Measurements from ENCODE around the gene AP2A1. TPM values are rescaled to one million over a fixed set of nuclear protein-coding genes. Genes with fewer than 3 reads are reported as not detected.

AP2A1 gene
- total and polyA plus RNA-seq, 4 donors, result 20.1 to 123 (median 57.5) TPM

DNA sequence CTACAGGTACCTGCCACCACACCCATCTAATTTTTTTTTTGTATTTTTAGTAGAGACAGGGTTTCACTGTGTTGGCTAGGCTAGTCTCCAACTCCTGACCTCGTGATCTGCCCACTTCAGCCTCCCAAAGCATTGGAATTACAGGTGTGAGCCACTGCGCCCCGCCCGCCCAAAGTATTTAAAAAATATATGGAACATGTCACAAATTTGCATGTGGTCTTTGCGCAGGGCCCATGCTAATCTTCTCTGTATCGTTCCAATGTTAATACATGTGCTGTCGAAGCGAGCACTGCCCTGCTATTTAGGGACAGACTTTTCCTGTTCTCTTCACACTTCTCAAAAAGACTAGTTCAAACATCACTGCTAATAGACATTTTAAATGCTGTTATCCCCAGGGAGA lies 2.5 kb upstream of the AP2A1 start:
- Histone ChIP-seq H3K36me3 (ENCODE audit: control insufficient read depth in 4 of 4, insufficient read depth in 3 of 4, low read depth in 1 of 4, low read length in 3 of 4) (no peaks in the 10 kb centered on the region), H3K4me3 (ENCODE audit: low read depth in 1 of 3, low read length in 3 of 3) (no peak overlapping the region), H3K27me3 (ENCODE audit: control insufficient read depth in 4 of 4, insufficient read depth in 4 of 4, low read length in 3 of 4) (no peaks in the 10 kb centered on the region), H3K9me3 (ENCODE audit: control insufficient read depth in 4 of 4, low read length in 3 of 4) (no peaks in the 10 kb centered on the region), H3K4me1 (ENCODE audit: control insufficient read depth in 4 of 4, insufficient read depth in 4 of 4, low read length in 3 of 4) (peaks cover 2 to 24% (median 18%) of the 10 kb centered on the region in 4 donors), H3K27ac (ENCODE audit: low read depth in 1 of 2, low read length in 2 of 2) (no peak overlapping the region), H3K9ac (ENCODE audit: low read depth in 1 of 2, low read length in 2 of 2) (no peak overlapping the region)
- no peak for TF ChIP-seq SP1 (IDR thresholded peaks at IDR 0.05)
- TF ChIP-seq RAD21 (IDR thresholded peaks at IDR 0.05), result no peak
- TF ChIP-seq ZBTB33 (IDR thresholded peaks at IDR 0.05), result no peak
- TF ChIP-seq HNF4A (conservative IDR thresholded peaks at IDR 0.05), result no peak
- TF ChIP-seq RXRA (IDR thresholded peaks at IDR 0.05), result no peak
- TF ChIP-seq REST (IDR thresholded peaks at IDR 0.05), result no peak
- no peak for TF ChIP-seq TAF1 (conservative IDR thresholded peaks at IDR 0.05)
- TF ChIP-seq NR2F2 (IDR thresholded peaks at IDR 0.05), result no peak
- no peak for TF ChIP-seq YY1 (IDR thresholded peaks at IDR 0.05)
- TF ChIP-seq HNF4G (IDR thresholded peaks at IDR 0.05), result no peak
- no peak for TF ChIP-seq ATF3 (IDR thresholded peaks at IDR 0.05)
- TF ChIP-seq GABPA (IDR thresholded peaks at IDR 0.05 in 1 of 2, conservative IDR thresholded peaks at IDR 0.05 in 1 of 2), result no peak
- TF ChIP-seq JUND (IDR thresholded peaks at IDR 0.05), result no peak
- TF ChIP-seq, protein P1, sequence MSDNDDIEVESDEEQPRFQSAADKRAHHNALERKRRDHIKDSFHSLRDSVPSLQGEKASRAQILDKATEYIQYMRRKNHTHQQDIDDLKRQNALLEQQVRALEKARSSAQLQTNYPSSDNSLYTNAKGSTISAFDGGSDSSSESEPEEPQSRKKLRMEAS (IDR thresholded peaks at IDR 0.05), result no peak
- no peak for TF ChIP-seq FOXA1 (IDR thresholded peaks at IDR 0.05)
- TF ChIP-seq FOXA2 (IDR thresholded peaks at IDR 0.05), result no peak
- TF ChIP-seq EGR1 (IDR thresholded peaks at IDR 0.05; ENCODE audit: low read depth in 2 of 2), result no peak
- no peak for DNase-seq (ENCODE audit: low spot score)
- WGBS, result 95% methylated on average over 8 of the region's 8 CpGs

DNA sequence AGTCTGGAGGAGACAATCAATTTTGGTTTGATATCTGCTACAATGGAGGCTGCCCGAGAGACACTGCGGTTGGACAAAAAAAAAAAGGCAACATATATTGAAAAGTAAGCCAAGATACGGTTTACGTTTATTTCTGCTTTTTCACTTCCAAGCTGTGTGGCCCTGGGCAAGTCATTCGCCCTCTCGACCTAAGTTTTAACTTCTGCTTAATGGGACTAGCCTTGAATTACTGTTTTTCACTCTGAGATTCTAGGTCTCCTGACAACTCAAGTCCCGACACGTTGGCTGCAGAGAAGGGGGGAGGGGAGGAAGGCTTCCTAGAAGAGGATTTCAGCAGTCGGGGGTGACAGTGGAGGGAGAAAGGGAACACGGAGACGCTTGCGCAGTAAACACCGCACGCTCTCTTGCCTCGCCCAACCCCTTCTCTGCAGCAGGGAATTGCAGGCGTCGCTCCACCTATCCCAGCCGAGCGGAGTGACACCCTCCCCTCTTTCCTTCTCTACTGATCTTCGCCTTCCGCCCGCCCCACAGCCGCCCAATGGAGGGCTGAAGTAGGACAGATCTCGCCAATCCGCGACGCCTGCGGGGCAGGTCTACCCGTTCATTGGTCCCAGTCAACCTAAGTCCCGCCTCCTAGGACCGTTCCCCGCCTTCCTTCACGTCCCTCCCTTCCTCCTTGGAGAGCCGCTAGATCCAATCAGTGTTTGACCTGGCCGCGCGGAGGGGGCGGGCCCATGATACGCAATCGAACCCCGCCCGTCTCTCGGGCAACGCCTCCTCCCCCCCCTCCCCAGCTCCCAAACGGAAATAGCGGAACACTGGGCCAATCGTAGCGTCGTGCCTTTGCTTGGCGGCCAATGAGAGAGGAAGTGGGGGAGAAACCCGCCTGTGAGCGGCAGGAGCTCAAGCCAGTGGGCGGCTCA lies 533 bp upstream of the AP2A1 start:
- H3K4me1 ChIP-seq (ENCODE audit: control insufficient read depth in 4 of 4, insufficient read depth in 4 of 4, low read length in 3 of 4), result peaks cover 2 to 24% (median 19%) of the 10 kb centered on the region in 4 donors
- WGBS, result under 1% methylated on average over 53 of the region's 53 CpGs
- peak; percentile 99 for DNase-seq (ENCODE audit: low spot score)
- peak overlapping the region; percentile 24 to 30 for H3K9ac ChIP-seq (ENCODE audit: low read depth in 1 of 2, low read length in 2 of 2)
- H3K36me3 ChIP-seq (ENCODE audit: control insufficient read depth in 4 of 4, insufficient read depth in 3 of 4, low read depth in 1 of 4, low read length in 3 of 4), result no peaks in the 10 kb centered on the region
- peak overlapping the region; percentile 94 to 96 for H3K27ac ChIP-seq (ENCODE audit: low read depth in 1 of 2, low read length in 2 of 2)
- peak overlapping the region; percentile 27 to 88 (median 37) for H3K4me3 ChIP-seq (ENCODE audit: low read depth in 1 of 3, low read length in 3 of 3)
- H3K9me3 ChIP-seq (ENCODE audit: control insufficient read depth in 4 of 4, low read length in 3 of 4), result no peaks in the 10 kb centered on the region
- H3K27me3 ChIP-seq (ENCODE audit: control insufficient read depth in 4 of 4, insufficient read depth in 4 of 4, low read length in 3 of 4), result no peaks in the 10 kb centered on the region
- peak; percentile 16 to 74 for TF ChIP-seq EGR1 (IDR thresholded peaks at IDR 0.05; ENCODE audit: low read depth in 2 of 2)
- TF ChIP-seq REST (IDR thresholded peaks at IDR 0.05), result peak; percentile 80
- peak in 1 of 2 donors; percentile 10 for TF ChIP-seq RAD21 (IDR thresholded peaks at IDR 0.05)
- TF ChIP-seq ATF3 (IDR thresholded peaks at IDR 0.05), result no peak
- peak; percentile 25 for TF ChIP-seq FOXA1 (IDR thresholded peaks at IDR 0.05)
- TF ChIP-seq JUND (IDR thresholded peaks at IDR 0.05), result peak; percentile 4 to 37
- TF ChIP-seq, protein P1 (IDR thresholded peaks at IDR 0.05), result peak; percentile 24
- peak; percentile 76 to 92 for TF ChIP-seq GABPA (IDR thresholded peaks at IDR 0.05 in 1 of 2, conservative IDR thresholded peaks at IDR 0.05 in 1 of 2)
- no peak for TF ChIP-seq CTCF (IDR thresholded peaks at IDR 0.05; ENCODE audit: low read depth, low read length, missing input control)

Data from liver (tissue), 9 donors.